GM19043 (cell line): ENCODE results near the gene LPP.

Source experiments
- ATAC-seq: cut with Tn5 transposase; IDR thresholded peaks from one replicate; pipeline ENCODE4 v1.9.1; 2021; ENCODE audit warnings: low read depth; ENCODE audit not compliant: unreplicated experiment

The LPP gene

GRCh38 chr3:188827576-188827975 is 673.6 kb downstream of the LPP start:
- ATAC-seq = no peak

- no peak for ATAC-seq
Observed at GRCh38 chr3:188829130-188829529, 675.2 kb downstream of the LPP start.

GRCh38 chr3:188829576-188829975 is 675.6 kb downstream of the LPP start:
- ATAC-seq = no peak

- ATAC-seq = no peak
Observed at GRCh38 chr3:188830893-188831292, 676.9 kb downstream of the LPP start.

- no peak for ATAC-seq
Observed at GRCh38 chr3:188832146-188832545, 678.2 kb downstream of the LPP start.

- ATAC-seq = no peak
Observed at GRCh38 chr3:188832961-188833721, 679.2 kb downstream of the LPP start.

- ATAC-seq = no peak
Observed at GRCh38 chr3:188834349-188834748, 680.4 kb downstream of the LPP start.

- no peak for ATAC-seq
Observed at GRCh38 chr3:188839187-188839695, 685.3 kb downstream of the LPP start.

GRCh38 chr3:188840290-188840689 is 686.3 kb downstream of the LPP start:
- no peak for ATAC-seq

- no peak for ATAC-seq
Observed at GRCh38 chr3:188841906-188842305, 687.9 kb downstream of the LPP start.

GRCh38 chr3:188842639-188843038 is 688.7 kb downstream of the LPP start:
- no peak for ATAC-seq

- no peak for ATAC-seq
Observed at GRCh38 chr3:188844096-188844495, 690.1 kb downstream of the LPP start.

GRCh38 chr3:188845514-188845913 is 691.6 kb downstream of the LPP start:
- no peak for ATAC-seq

GRCh38 chr3:188848947-188849346 is 695.0 kb downstream of the LPP start:
- no peak for ATAC-seq

GRCh38 chr3:188853856-188854771 is 700.2 kb downstream of the LPP start:
- ATAC-seq = no peak

- no peak for ATAC-seq
Observed at GRCh38 chr3:188854772-188855149, 700.8 kb downstream of the LPP start.

- ATAC-seq = no peak
Observed at GRCh38 chr3:188855675-188856074, 701.7 kb downstream of the LPP start.

GRCh38 chr3:188860147-188860546 is 706.2 kb downstream of the LPP start:
- no peak for ATAC-seq

GRCh38 chr3:188861842-188862744 is 708.1 kb downstream of the LPP start:
- ATAC-seq = no peak

GRCh38 chr3:188863999-188864406 is 710.0 kb downstream of the LPP start:
- no peak for ATAC-seq
